Activated T-cell treated with anti-CD3 and anti-CD28 coated beads for 1 hour (primary cell): Measurements from ENCODE around the gene XPOT.
A peak's percentile ranks its signal among the peaks of the same experiment; 100 is the strongest.
"Not testable (repeated sequence)": the region's sequence is repeated elsewhere in the genome, so short reads cannot be mapped to it uniquely, and the experiment has no call there.

ENCODE experiments used
- DNase-seq: peaks from one replicate; pipeline ENCODE4 v3.0.0-alpha.2; 2020; ENCODE audit warnings: low read depth

The XPOT gene

GRCh38 chr12:64403707-64404469 lies at the start of gene XPOT:
TSS of gene XPOT (plus strand) at chr12:64404392. CDS start at chr12:64410036, 5,644 bp downstream.
- DNase-seq = peak; percentile 85

DNA sequence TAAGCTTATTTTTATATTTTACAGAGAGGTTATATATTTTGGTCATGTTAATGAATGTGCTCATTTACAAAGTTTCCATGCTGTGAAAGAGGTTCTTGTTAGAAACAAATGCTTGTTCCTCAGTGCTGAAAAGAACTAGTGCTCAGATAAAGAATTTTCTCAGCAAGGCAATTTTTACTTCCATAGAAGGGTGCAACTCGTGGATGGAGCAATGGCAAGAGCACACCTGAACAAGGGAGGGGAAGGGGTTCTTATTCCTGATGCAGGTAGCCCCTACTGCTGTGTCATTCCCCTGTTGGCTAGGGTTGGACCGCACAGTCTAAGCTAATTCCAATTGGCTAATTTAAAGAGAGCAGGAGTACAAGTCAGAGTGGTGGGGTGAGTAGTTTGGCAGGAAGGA lies 48.0 kb upstream of the XPOT start:
- DNase-seq = not testable (repeated sequence)

- DNase-seq = not testable (repeated sequence)
Observed at GRCh38 chr12:64361173-64361572, 43.0 kb upstream of the XPOT start.

- no peak for DNase-seq
Observed at GRCh38 chr12:64362721-64363305, 41.4 kb upstream of the XPOT start.

DNA sequence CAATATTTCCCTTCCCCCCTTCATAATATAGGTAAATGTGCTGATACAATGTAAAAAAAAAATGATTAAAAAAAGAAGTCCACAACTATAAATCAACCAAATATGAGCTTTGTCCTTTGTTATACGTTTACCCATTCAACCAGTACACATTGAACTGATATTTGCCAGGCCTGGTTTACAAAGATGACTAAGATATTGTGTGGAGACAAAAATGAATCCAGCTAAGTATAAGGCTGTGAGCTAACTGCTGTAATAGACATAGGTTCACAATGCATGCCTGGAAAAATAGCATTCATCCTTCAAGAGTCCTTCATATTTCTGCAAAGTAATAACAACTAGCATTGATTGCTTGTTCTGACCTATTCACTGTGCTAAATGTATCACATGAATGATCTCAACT lies 20.5 kb upstream of the XPOT start:
- DNase-seq = no peak

DNA sequence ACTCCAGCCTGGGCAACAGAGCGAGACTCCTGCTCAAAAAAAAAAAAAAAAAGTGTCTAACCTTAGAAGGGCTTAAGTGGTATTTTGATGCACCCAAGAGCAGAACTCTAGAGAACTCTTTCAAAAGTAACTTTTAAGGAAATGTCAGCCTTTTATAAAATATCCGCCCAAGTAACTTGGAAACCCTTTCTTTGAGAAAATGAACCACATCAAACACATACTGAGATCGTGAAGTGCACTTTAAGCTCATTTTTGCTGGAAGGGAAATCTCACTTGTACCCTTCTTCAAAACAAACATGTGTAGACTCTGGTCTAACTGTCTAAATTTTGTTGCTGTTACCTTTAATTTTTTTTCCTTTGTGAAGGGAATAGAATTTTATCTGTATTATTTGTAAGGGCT lies 19.2 kb upstream of the XPOT start:
- DNase-seq = no peak

DNA sequence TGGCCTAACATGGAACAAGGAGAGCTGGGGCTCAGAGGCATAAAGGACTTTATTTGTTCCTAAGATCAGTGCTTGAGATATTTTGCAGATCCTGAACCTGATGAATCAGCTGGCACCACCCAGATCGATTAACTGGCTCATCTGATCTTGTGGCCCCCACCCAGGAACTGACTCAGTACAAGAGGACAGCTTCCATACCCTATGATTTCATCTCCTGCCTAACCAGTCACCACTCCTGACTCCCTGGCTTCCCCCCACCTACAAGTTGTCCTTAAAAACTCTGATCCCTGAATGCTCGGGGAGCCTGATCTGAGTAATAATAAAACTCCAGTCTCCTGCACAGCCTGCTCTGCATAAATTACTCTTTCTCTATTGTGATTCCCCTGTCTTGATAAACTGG lies 18.7 kb upstream of the XPOT start:
- no peak for DNase-seq

GRCh38 chr12:64387197-64387816 lies 16.9 kb upstream of the XPOT start:
- DNase-seq = no peak

DNA sequence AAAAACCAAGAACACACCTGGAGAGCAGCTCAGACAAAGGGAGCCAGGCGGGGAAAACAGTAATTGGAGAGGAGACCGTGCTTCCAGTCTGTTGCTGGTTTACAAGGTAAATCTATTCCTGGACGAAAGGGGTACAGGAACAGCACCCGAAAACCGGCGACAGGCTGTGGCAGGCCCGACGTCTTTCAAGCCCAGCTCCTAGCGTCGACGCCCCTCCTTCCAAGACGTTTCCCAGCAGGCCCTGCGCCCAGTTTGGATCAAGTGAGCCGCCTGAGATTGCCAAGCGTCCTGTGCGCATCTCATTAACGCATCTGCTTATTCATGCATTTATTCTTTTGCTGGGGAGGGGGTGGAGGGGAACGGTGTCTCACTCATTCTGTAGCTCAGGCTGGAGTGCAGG lies 15.0 kb upstream of the XPOT start:
- no peak for DNase-seq

DNA sequence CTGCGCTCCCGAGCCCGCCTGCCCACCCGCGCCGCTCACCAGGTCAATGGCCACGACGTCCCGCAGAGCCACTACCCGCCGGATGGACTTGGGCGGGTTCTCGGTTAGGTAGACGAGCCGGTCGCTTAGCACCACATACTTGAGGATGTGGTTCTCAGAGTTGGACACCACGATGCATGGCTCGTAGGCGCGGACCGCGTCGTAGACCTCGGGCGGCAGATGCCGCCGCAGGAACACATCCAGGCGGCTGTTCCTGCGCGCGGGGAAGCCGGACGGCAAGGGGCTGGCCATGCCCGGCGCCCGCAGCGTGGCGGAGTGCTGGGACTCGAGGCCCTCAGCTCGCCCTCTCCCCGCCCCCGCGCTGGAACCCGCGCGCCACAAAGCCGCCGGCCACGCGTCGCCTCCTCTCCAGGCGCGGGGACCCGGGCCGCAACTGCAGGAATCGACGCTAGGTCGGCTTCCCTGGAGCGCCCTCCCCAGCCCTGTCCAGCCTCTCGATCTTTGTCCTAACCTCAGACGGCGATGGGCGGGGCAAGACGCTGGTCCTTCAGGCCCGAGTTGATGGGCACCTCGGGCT lies 13.8 kb upstream of the XPOT start, which contains the start of gene C12orf56:
TSS of gene C12orf56 (minus strand) at position 484 of the 577 bp plus-strand sequence. CDS start at position 291, 193 bp downstream.
- DNase-seq = no peak

DNA sequence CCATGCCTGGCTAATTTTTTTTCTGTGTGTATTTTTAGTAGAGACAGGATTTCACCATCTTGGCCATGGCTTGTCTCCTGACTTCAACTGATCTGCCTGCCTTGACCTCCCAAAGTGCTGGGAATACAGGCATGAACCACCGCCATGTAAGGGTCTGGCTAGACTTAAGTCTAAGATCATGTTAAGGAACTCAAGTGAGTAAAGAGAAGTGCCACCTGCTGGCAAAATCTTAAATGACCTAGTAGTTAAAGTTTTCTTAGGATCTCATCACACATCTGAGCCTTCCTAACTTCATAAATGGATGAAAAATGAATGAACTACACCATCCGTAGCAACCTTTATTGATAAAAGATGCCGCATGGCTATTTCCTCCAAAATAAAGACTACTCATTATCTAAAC lies 12.0 kb upstream of the XPOT start:
- no peak for DNase-seq

- DNase-seq = no peak
Observed at GRCh38 chr12:64395739-64396138, 8.5 kb upstream of the XPOT start.

GRCh38 chr12:64400041-64400440 lies 4.2 kb upstream of the XPOT start:
- DNase-seq = no peak

DNA sequence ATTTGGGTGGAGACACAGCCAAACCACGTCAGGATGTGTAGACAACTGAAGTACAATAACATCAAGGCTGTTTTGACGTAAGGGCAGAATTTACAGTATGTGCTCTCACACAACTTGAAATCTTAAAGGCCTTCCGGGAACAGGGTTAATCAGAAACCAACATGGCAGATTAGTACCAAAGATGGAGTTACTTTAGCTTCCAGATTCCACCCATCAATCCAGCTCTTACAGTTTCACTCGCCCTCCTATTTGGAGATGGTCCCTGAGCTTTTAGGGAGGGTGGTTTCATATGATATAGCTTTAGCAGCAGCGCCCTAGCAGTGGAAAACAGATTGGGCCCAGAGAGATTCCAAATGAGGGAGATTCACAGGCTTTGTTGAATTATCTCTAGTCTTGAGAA lies 2.0 kb upstream of the XPOT start:
- DNase-seq = no peak

DNA sequence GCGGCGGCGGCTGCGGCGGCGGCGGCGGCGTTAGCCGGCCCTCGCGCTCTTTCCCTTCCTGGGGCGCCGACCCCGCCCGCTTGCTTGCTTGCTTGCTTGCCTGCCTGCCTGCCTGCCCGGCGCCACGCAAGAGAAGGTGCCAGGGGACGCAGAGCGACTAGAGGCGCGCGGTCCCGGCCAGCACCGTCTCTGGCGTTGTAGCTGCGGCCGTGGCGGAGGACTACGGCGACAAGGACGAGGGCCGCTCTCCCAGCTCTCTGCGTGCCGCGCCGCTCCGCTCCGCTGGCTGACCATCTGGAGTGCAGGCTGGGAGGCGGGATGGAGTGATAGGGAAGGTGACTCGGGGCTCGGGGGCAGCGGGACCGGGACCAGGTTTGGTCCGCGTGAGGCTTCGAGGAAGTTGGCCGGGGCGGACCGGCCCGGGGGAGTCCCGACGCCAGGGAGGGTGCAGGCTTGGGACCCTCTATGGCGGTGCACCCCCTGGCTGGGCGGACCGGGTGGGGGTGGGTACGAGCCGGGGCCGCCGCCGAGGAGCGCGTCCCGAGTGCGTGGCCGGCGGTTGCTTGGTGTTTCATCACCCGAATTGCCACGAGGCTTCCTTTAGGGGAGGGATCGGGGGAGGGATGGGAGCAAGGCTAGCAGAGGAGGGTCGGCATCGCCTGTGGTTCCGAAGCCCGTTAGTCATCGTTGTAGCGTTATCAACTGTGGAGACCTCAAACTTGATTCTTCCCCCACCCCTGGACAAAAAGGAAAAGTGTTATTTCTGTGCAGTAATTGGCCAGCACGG lies 471 bp downstream of the XPOT start:
- peak; percentile 36 for DNase-seq

DNA sequence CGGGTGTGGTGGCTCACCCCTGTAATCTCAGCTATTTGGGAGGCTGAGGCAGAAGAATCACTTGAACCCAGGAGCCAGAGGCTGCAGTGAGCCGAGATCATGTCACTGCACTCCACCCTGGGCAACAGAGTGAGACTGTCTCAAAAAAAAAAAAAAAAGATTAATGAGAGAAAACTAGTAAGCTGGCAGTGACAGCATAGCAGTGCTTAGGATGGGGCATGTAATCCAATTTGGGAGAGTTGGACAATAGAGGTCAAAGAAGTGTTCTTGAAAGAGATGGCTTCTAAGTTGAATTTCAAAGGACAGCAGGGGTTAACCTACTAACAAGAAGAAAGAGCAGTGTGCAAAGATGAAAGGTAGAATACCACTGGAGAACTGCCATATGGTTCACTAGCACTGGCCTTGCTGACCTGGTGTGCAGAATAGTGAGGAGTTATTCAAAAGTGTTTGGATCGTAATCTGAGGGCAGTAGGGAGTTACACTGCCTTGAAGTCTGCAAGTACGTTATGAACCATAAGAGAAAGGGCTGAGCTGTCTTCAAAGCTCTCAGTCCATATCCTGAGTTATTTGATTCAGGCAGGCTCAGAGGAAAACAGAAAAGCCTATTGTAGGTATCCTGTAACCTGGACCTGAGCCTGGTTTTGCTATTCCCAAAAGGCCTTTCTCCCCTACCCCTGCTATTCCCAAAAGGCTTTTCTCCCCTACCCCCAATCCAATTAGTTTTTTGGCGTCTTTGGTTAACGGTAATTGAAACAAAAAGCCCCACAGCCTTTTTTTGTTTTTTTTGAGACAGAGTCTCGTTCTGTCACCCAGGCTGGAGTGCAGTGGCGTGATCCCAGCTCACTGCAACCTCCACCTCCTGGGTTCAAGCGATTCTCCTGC lies 3.4 kb downstream of the XPOT start:
- no peak for DNase-seq

DNA sequence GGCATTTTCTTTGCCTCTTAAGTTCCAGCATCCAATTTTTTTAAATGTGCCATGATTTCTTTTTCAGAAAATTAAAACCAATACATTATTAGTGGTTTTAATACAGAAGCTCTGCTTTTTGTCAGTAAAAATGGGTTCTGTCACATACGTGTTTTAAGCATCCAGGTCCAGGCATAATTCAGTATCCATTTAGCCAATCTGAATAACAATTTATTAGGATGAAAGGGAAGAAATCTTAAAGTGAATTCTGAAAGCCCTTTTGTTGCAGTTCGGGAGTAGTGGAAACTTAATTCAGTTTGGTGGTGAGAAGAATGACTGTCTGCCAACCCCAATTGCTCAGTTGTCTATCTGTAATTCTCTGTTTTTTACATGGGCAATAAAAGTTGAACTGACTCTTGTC lies 7.2 kb downstream of the XPOT start:
- no peak for DNase-seq

GRCh38 chr12:64412459-64412858 lies 8.3 kb downstream of the XPOT start:
- no peak for DNase-seq

- no peak for DNase-seq
Observed at GRCh38 chr12:64413884-64414283, 9.7 kb downstream of the XPOT start.

DNA sequence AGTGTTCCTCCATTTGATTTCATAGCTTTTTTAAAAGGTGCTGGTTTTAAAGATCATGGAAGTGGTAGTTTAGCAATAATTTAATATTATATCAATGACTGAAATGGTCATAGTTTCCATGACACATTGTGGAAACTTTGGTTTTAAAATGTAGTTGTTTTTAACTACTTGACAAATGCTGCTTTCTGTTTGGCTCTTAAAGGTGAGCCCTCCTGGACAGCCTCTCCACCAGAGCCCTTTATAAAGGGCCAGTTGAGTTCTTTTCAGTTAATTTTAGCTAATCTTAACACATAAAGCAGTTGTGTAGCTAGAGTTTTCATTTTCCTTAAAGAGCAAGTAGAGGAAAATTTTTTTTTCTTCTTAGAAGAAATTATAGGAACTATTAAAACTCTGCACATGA lies 14.0 kb downstream of the XPOT start:
- no peak for DNase-seq

- no peak for DNase-seq
Observed at GRCh38 chr12:64419696-64420095, 15.5 kb downstream of the XPOT start.
